OCI-M1 (cell line): ENCODE measurements around the gene MCL1.

ENCODE experiments used
- DNase-seq: peaks from one replicate; lab custom pipeline; 2025; lab: John Stamatoyannopoulos, UW

Gene MCL1

DNA sequence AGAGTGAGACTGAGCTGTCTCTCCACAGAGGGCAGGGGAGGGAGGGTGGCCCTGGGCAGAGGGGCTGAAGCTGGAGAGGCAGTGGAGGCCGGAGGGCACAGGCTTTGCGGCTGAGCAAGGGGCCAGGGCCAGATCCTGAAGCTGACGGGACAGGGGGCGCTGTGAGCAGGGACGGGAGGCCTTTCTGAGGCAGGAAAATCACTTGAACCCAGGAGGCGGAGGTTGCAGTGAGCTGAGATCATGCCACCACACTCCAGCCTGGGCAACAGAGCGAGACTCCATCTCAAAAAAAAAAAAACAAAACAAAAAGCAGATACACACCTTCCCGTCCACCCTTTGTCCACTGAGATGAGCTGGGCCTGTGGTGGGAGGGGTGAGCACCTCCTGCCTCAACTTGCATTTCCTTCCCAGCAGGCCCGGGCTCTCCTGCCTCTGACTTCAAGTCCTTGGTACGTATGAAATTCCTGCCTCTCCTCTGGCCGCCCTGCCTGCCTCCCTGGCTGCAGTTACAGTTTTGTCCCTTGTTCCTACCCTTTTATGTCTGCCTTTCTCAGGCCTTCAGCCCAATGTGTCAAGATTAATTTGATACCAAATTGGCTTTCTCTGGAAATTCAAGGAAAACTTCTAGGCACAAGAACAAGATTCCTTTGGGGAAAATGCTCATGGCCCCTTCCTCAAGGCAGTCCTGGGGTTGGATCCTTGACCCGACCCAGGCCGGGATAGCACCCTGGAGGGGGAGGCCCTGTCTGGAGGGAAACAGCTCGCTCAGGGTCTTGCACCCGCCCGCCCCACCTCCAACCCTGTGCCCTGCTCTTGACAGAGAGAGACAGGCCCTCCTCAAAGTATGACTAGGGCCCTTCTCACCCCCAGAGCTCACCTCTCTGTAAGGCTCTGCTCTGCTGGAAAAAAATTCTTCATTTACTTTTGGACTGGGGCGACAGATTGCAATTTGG, 41.4 kb downstream of the MCL1 start:
- DNase-seq = no peak

DNA sequence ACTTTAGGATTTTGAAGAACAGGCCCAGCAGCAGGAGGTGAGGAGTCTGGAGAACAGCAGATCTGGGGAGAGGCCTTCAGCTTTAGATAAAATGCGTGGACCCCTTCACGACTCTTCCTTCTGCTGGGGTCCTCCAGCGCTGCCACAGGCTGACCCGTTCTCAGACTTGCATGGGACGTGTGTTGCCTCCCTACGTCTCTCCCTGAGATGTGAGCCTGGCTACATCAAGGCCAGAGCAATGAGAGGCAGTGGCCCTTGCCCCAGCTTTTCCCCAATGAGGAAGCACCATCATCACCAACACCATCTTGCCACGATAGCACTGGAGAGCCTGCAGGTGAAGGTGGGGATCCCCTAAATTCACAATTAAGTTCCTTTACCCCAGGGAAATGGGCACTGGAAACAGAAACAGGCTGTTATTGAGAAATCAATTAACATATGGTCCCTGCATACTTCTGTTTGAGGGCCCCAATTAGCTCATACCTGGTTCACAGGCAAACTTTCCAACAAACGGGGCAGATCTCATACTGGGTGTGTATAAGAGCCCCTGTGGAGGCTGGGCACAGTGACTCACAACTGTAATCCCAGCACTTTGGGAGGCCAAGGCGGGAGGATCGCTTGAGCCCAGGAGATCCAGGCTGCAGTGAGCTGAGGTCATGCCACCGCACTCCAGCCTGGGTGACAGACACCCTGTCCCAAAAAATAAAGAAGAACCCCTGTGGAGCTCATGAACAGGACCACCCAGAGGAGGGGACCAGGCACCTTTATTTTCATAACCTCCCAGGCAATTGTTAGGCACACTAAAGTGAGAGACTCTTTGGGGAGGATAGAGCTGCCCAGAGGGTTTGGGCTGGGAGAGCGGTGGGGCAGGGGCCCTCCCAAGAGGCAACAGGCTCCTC, 42.3 kb downstream of the MCL1 start:
- no peak for DNase-seq

DNA sequence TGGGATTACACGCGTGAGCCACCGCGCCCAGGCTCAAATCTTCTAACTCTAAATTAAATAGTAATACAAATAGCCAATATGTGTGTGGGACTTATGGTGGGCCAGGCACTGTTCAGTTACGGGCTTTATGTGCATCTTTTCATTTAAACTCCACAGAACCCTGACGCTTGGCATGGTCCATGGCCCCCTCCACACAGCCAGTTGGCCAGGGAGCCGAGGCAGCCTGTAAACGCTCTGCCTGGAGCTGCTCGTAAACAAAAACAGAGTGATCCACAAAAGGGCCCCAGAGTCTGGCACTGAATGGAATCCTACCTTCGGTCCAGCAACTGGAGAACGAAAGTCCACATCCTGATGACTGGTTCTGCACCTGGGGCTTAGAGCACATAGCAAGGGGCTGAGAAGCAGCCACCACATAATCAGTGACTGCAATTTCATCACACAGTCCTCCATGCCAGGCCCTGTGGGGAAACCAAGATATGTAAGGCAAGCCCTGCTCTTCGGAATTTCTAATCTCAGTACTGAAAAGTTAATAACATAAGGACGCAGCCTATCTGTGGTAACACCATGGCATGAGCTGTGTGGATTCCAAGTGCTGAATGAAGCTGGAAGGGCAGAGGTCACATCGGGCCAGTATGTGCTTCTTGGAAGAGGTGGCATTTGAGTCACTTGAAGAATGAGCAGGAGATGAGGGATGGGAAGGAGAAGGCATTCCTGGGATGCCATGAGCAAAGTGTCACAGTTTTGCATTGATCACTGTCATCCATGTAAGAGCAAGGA, 43.7 kb downstream of the MCL1 start:
- no peak for DNase-seq

DNA sequence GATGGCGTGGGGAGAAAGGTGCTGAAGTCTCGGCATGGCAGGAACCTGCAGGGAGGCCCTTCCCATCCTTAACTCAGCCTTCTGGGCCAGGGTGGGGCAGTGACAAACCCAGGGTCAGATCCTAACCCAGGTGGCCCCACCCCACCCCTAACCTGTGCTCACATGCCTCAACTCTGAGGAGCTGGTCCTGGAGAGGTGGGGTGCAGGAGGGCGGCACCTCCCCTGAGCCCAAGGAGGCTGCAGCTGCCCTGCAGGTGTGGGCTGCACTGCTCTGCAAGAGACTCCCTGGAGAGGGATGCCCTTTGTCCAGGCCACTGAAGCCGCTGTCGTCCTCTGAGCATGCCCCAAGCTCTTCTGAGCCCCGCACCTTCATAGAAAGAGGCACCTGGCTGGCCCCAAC, 45.4 kb downstream of the MCL1 start:
- DNase-seq = no peak

DNA sequence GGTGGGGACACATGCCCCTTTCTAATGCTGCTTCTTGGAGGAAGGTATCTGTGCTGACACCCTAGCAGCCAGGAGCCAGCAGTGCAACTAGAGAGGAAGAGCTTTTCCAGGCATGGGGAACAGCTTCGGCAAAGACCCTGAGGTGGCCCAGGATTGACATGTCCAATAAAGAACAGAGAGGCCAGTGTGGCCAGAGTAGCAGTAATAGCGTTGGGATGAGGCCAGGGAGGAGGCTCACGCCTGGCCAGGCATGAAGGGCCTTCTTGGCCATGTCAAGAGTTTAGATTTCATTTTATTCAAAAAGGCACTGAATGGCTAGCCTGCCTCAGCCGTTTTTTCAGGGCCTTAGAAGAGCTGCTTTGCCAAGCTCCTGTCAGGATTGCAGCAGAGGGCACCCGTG, 46.5 kb downstream of the MCL1 start:
- DNase-seq = no peak

DNA sequence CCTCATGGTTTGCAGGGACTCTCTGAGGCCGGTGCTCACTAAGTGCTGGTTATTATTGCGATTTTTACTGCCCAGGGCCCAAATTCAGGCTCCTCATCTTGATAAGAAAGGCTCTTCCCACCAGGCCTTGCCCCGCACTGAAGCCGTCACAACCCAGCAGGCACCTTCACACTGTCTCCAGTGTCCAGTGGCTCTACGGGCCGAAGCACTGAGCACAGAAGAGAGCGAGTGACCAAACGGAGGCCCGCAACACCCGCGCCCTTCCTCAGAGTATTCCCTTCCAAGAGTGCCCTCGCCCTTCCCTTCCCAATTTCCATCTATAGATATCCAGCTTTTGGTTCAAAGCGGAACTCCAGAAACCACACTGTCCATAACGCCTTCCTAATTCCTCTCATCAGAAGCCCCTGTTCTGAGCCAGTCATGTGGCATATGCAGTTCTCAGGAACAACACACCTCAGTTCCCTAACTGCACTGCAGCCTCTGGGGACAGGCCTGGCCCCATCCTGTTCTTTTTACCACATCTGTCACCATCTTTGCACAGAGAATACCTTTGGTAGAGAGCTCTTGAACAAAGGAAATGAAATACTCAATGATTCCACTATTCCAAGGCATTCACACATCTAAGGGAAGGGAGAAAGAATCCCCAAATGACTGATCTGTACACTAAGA, 48.8 kb downstream of the MCL1 start:
- no peak for DNase-seq

DNA sequence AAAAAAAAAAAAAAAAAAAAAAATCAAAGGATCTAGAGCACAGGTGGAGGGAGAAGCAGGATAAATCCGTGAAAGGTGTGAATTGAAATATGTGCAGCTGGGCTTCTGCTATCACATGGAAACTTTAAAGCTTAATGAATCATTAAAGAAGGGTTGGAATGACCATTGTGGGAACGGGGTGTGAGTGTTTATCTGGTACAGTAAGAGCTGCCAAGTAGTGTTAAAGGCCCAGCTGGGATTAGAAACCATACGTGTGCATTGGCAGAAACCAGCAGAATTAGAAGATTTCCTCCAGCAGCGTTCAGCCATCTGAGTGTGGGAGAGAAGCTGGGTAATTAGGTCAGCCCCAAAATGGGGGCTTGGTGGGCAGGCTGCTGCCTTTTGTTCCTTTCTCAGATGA, 50.4 kb downstream of the MCL1 start:
- no peak for DNase-seq

DNA sequence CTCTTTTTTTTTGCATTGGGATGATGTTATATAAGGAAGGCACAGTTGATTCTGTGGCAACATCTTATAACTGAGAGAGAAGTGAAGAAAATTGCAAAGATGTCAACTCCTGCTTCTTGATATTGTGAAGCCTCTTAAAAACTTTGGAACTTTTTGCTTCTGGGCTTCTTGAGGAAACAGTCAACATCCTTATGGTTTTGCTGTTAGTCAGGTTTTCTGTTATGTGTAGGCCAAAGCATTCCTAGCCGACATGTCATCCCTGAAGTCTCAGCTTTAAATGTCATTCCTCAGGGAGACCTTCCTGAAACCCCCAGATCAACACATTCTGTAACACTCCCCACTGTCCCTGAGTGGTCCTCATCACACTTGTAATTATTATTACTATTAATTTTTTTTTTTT, 51.2 kb downstream of the MCL1 start:
- no peak for DNase-seq

DNA sequence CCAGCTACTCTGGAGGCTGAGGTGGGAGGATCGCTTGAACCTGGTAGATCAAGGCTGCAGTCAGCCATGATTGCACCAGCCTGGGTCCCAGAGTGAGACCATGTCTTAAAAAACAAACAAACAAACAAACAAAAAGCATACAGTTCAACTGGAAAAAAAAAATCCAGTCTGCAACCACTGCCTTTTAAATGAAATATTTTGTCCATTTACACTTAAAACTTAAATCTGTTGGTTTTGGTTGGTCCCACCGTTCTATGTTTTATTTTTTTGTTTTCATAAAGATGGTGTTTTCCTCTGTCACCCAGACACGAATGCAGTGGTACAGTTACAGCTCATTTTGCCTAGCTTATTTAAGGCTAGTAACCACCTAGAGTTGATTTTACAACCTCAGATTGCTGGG, 54.1 kb downstream of the MCL1 start:
- DNase-seq = no peak
